Breast epithelium (tissue), 3 donors: ENCODE measurements around the gene WT1.

ENCODE experiments used
- CTCF ChIP-seq, 3 donors: fragments of 450-650 bp; IDR thresholded peaks; one replicate each; pipeline ENCODE4 v1.5.1; 2016 to 2017; ENCODE audit warnings: antibody characterized with exemption in 3 of 3, mild to moderate bottlenecking in 3 of 3, moderate library complexity in 3 of 3
- POLR2A ChIP-seq: fragments of 450-650 bp; IDR thresholded peaks from one replicate; pipeline ENCODE4 v1.6.1; 2016; ENCODE audit warnings: antibody characterized with exemption, mild to moderate bottlenecking, moderate library complexity

GRCh38 chr11:32414925-32415324, 20.4 kb downstream of the WT1 start:
- TF ChIP-seq CTCF (IDR thresholded peaks at IDR 0.05) (no peak), POLR2A (no peak)
